ENCODE data around the gene ORAI1.
A peak's percentile ranks its signal among the peaks of the same experiment; 100 is the strongest.
"Not testable (repeated sequence)": the region's sequence is repeated elsewhere in the genome, so short reads cannot be mapped to it uniquely, and the experiment has no call there.

ORAI1 gene

GRCh38 chr12:121656122-121656521 is 29.8 kb downstream of the ORAI1 start:
- WGBS (ENCODE audit: insufficient coverage): 100% methylated on average over 2 of the region's 2 CpGs
- peaks cover 0 to 56% (median 44%) of the 10 kb centered on the region in 4 experiments for H3K4me1 ChIP-seq (ENCODE audit: control extremely low read depth in 1 of 4, control insufficient read depth in 4 of 4, insufficient read depth in 4 of 4, low read length in 3 of 4)
- POLR2A ChIA-PET: no interaction called here

GRCh38 chr12:121657305-121658008 is 31.1 kb downstream of the ORAI1 start:
- Histone ChIP-seq H3K36me3 (ENCODE audit: control insufficient read depth in 4 of 4, insufficient read depth in 4 of 4, low read length in 3 of 4) (peaks cover 0 to 7% (median 0%) of the 10 kb centered on the region in 4 experiments), H3K4me3 (ENCODE audit: control insufficient read depth in 1 of 7, extremely low read depth in 1 of 7, insufficient read depth in 4 of 7, low read depth in 2 of 7, low read length in 6 of 7) (no peak overlapping the region), H3K27me3 (replicated peaks in 2 of 5; ENCODE audit: control insufficient read depth in 4 of 5, insufficient read depth in 5 of 5, low read length in 4 of 5) (no peaks in the 10 kb centered on the region), H3K9me3 (ENCODE audit: control extremely low read depth in 1 of 5, control insufficient read depth in 4 of 5, insufficient read depth in 2 of 5, low read depth in 1 of 5, low read length in 4 of 5) (no peaks in the 10 kb centered on the region), H3K4me1 (ENCODE audit: control extremely low read depth in 1 of 4, control insufficient read depth in 4 of 4, insufficient read depth in 4 of 4, low read length in 3 of 4) (peaks cover 0 to 62% (median 53%) of the 10 kb centered on the region in 4 experiments), H3K27ac (ENCODE audit: insufficient read depth in 1 of 2, low read depth in 1 of 2, low read length in 2 of 2, poor library complexity in 1 of 2, severe bottlenecking in 2 of 2) (peak overlapping the region in 1 of 2 experiments; percentile 43)
- no peak for DNase-seq
- CTCF ChIA-PET: interaction anchor here (1.1 to 5.4 kb wide), 5 partner anchors 9 to 29 kb away, joined by 3 to 40 read pairs (median 13); partner anchors contain the start of gene MORN3
- WGBS (ENCODE audit: insufficient coverage): 92% methylated on average over 12 of the region's 18 CpGs
- POLR2A ChIA-PET: interaction anchor here (1.0 kb wide), 1 partner anchor 27 kb away, joined by 3 read pairs; no protein-coding TSS in a partner anchor

More at GRCh38 chr12:121656122-121656521, 29.8 kb downstream of the ORAI1 start:
- Histone ChIP-seq H3K4me3 (ENCODE audit: control insufficient read depth in 1 of 7, extremely low read depth in 1 of 7, insufficient read depth in 4 of 7, low read depth in 2 of 7, low read length in 6 of 7) (no peak overlapping the region), H3K9me3 (ENCODE audit: control extremely low read depth in 1 of 5, control insufficient read depth in 4 of 5, insufficient read depth in 2 of 5, low read depth in 1 of 5, low read length in 4 of 5) (no peaks in the 10 kb centered on the region), H3K27me3 (replicated peaks in 2 of 5; ENCODE audit: control insufficient read depth in 4 of 5, insufficient read depth in 5 of 5, low read length in 4 of 5) (no peaks in the 10 kb centered on the region), H3K27ac (ENCODE audit: insufficient read depth in 1 of 2, low read depth in 1 of 2, low read length in 2 of 2, poor library complexity in 1 of 2, severe bottlenecking in 2 of 2) (no peak overlapping the region), H3K36me3 (ENCODE audit: control insufficient read depth in 4 of 4, insufficient read depth in 4 of 4, low read length in 3 of 4) (peaks cover 0 to 16% (median 0%) of the 10 kb centered on the region in 4 experiments)
- no peak for DNase-seq
- CTCF ChIA-PET: interaction anchor here (1.5 to 2.6 kb wide), 2 partner anchors 8 to 10 kb away, joined by 3 to 13 read pairs; no protein-coding TSS in a partner anchor

- H3K4me3 ChIP-seq (ENCODE audit: control insufficient read depth in 1 of 7, extremely low read depth in 1 of 7, insufficient read depth in 4 of 7, low read depth in 2 of 7, low read length in 6 of 7); H3K36me3 ChIP-seq (ENCODE audit: control insufficient read depth in 4 of 4, insufficient read depth in 4 of 4, low read length in 3 of 4); DNase-seq; H3K9me3 ChIP-seq (ENCODE audit: control extremely low read depth in 1 of 5, control insufficient read depth in 4 of 5, insufficient read depth in 2 of 5, low read depth in 1 of 5, low read length in 4 of 5); H3K27me3 ChIP-seq (replicated peaks in 2 of 5; ENCODE audit: control insufficient read depth in 4 of 5, insufficient read depth in 5 of 5, low read length in 4 of 5): not testable (repeated sequence)
- POLR2A ChIA-PET: interaction anchor here (0.6 kb wide), 1 partner anchor 163 kb away, joined by 3 read pairs; no protein-coding TSS in a partner anchor
- CTCF ChIA-PET: interaction anchor here (0.8 to 5.4 kb wide), 8 partner anchors 12 to 162 kb away, joined by 3 to 40 read pairs (median 4); partner anchors contain the start of gene RHOF
- peak overlapping the region in 1 of 2 experiments; percentile 49 for H3K27ac ChIP-seq (ENCODE audit: insufficient read depth in 1 of 2, low read depth in 1 of 2, low read length in 2 of 2, poor library complexity in 1 of 2, severe bottlenecking in 2 of 2)
- H3K4me1 ChIP-seq (ENCODE audit: control extremely low read depth in 1 of 4, control insufficient read depth in 4 of 4, insufficient read depth in 4 of 4, low read length in 3 of 4): peaks cover 5 to 88% (median 75%) of the 10 kb centered on the region in 4 experiments
- WGBS (ENCODE audit: insufficient coverage): 77% methylated on average over 7 of the region's 11 CpGs
Observed at GRCh38 chr12:121661353-121662105, 35.2 kb downstream of the ORAI1 start.

DNA sequence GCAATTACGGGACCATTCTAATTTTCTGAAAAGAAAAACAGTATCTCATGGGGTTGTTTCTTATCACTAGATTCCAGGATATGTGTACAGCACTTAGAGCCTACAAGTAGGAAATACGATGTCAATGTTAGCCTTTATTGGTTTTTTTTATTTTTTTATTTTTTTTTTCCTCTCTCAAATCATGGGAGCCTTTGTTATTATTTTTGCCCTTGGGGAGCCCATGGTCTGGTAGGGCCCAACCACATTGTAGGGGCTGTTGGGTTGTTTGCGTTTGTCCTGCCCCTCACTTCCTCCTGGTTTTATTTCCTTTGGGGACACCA is 37.2 kb downstream of the ORAI1 start:
- CTCF ChIA-PET: interaction anchor here (1.9 to 10.5 kb wide), 2 partner anchors 14 to 39 kb away, joined by 7 to 174 read pairs; partner anchors contain the start of gene ORAI1

DNA sequence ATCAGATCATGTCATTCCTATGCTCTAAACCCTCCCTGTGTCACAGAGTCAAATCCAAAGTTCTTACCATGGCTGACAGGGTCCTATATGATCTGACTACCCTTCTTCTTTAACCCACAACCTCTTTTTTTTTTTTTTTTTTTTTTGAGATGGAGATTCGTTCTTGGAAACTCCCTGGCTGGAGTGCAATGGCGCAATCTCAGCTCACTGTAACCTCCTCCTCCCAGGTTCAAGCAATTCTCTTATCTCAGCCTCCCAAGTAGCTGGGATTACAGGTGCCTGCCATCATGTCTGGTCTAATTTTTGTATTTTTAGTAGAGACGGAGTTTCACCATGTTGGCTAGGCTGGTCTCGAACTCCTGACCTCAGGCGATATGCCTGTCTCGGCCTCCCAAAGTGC is 40.5 kb downstream of the ORAI1 start:
- POLR2A ChIA-PET; H3K4me3 ChIP-seq (ENCODE audit: control insufficient read depth in 1 of 7, extremely low read depth in 1 of 7, insufficient read depth in 4 of 7, low read depth in 2 of 7, low read length in 6 of 7); H3K36me3 ChIP-seq (ENCODE audit: control insufficient read depth in 4 of 4, insufficient read depth in 4 of 4, low read length in 3 of 4); H3K27me3 ChIP-seq (replicated peaks in 2 of 5; ENCODE audit: control insufficient read depth in 4 of 5, insufficient read depth in 5 of 5, low read length in 4 of 5); H3K9me3 ChIP-seq (ENCODE audit: control extremely low read depth in 1 of 5, control insufficient read depth in 4 of 5, insufficient read depth in 2 of 5, low read depth in 1 of 5, low read length in 4 of 5); H3K27ac ChIP-seq (ENCODE audit: insufficient read depth in 1 of 2, low read depth in 1 of 2, low read length in 2 of 2, poor library complexity in 1 of 2, severe bottlenecking in 2 of 2): not testable (repeated sequence)
- 100% methylated on average over 5 of the region's 6 CpGs for WGBS (ENCODE audit: insufficient coverage)
- DNase-seq: peak in 2 of 3 donors; percentile 26 to 39
- peaks cover 5 to 50% (median 39%) of the 10 kb centered on the region in 4 experiments for H3K4me1 ChIP-seq (ENCODE audit: control extremely low read depth in 1 of 4, control insufficient read depth in 4 of 4, insufficient read depth in 4 of 4, low read length in 3 of 4)
- CTCF ChIA-PET: interaction anchor here (0.6 to 10.5 kb wide), 10 partner anchors 13 to 176 kb away, joined by 3 to 174 read pairs (median 21); partner anchors contain the start of gene ORAI1

More for the DNA sequence above, 37.2 kb downstream of the ORAI1 start:
- WGBS (ENCODE audit: insufficient coverage): 0% methylated on average over 1 of the region's 3 CpGs
- POLR2A ChIA-PET: interaction anchor here (0.6 to 1.5 kb wide), 3 partner anchors 9 to 434 kb away, joined by 3 to 10 read pairs (median 5); partner anchors contain the start of gene ORAI1
- peaks cover 0 to 4% (median 4%) of the 10 kb centered on the region in 4 experiments for H3K36me3 ChIP-seq (ENCODE audit: control insufficient read depth in 4 of 4, insufficient read depth in 4 of 4, low read length in 3 of 4)
- peaks cover 5 to 79% (median 64%) of the 10 kb centered on the region in 4 experiments for H3K4me1 ChIP-seq (ENCODE audit: control extremely low read depth in 1 of 4, control insufficient read depth in 4 of 4, insufficient read depth in 4 of 4, low read length in 3 of 4)
- H3K9me3 ChIP-seq (ENCODE audit: control extremely low read depth in 1 of 5, control insufficient read depth in 4 of 5, insufficient read depth in 2 of 5, low read depth in 1 of 5, low read length in 4 of 5): no peaks in the 10 kb centered on the region
- H3K27ac ChIP-seq (ENCODE audit: insufficient read depth in 1 of 2, low read depth in 1 of 2, low read length in 2 of 2, poor library complexity in 1 of 2, severe bottlenecking in 2 of 2): peak overlapping the region in 1 of 2 experiments; percentile 43
- no peaks in the 10 kb centered on the region for H3K27me3 ChIP-seq (replicated peaks in 2 of 5; ENCODE audit: control insufficient read depth in 4 of 5, insufficient read depth in 5 of 5, low read length in 4 of 5)
- H3K4me3 ChIP-seq (ENCODE audit: control insufficient read depth in 1 of 7, extremely low read depth in 1 of 7, insufficient read depth in 4 of 7, low read depth in 2 of 7, low read length in 6 of 7): peak overlapping the region in 4 of 7 experiments; percentile 76 to 97 (median 87)
- DNase-seq: no peak

DNA sequence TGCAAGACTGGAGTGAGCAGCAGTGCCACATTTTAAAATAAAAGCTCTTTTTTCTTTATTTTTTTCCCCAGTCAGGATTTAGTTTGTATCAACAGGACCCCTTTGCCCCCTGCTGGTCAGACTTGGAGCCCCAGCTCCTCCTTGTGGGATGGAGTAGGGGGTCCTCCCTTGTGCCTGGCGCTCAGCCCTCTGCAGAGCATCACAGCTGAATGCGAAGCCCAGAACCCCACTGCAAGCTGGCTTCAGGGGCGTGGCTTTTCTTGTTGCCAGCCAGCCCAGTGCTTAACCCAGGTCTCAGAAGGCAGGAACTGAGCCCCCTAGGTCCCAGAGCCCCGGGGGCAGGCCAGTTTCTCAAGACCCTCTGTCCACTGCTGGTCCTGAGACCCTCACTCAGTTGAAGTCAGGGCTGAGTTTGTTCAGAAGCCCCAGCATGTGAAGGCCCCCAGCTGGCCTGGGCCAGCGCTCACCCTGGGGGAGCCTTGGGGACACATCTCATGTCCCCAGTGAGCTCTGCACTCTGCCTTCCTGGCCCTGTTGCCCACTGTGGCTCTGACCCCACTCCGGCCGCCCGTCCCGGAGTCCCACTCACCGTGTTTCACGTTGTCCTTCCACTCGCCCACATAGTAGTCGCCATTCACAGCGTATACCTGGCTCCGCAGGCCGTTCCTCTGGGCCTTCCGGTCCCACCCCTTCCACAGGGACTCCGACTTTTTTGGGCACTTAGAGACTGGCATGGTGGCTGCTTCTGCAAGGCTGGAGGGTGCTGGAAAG is 42.6 kb downstream of the ORAI1 start:
- peak; percentile 77 to 86 (median 81) for DNase-seq
- H3K4me1 ChIP-seq (ENCODE audit: control extremely low read depth in 1 of 4, control insufficient read depth in 4 of 4, insufficient read depth in 4 of 4, low read length in 3 of 4): peaks cover 3 to 48% (median 34%) of the 10 kb centered on the region in 4 experiments

More for the DNA sequence above, 42.6 kb downstream of the ORAI1 start:
- Histone ChIP-seq H3K27me3 (replicated peaks in 2 of 5; ENCODE audit: control insufficient read depth in 4 of 5, insufficient read depth in 5 of 5, low read length in 4 of 5) (no peaks in the 10 kb centered on the region), H3K36me3 (ENCODE audit: control insufficient read depth in 4 of 4, insufficient read depth in 4 of 4, low read length in 3 of 4) (peaks cover 0 to 4% (median 4%) of the 10 kb centered on the region in 4 experiments), H3K4me3 (ENCODE audit: control insufficient read depth in 1 of 7, extremely low read depth in 1 of 7, insufficient read depth in 4 of 7, low read depth in 2 of 7, low read length in 6 of 7) (no peak overlapping the region), H3K9me3 (ENCODE audit: control extremely low read depth in 1 of 5, control insufficient read depth in 4 of 5, insufficient read depth in 2 of 5, low read depth in 1 of 5, low read length in 4 of 5) (no peaks in the 10 kb centered on the region), H3K27ac (ENCODE audit: insufficient read depth in 1 of 2, low read depth in 1 of 2, low read length in 2 of 2, poor library complexity in 1 of 2, severe bottlenecking in 2 of 2) (no peak overlapping the region)
- ChIA-PET CTCF (interaction anchor here (0.6 to 10.5 kb wide), 26 partner anchors 10 to 196 kb away, joined by 3 to 174 read pairs (median 6); partner anchors contain the start of genes KDM2B and ORAI1), POLR2A (interaction anchor here (0.6 to 2.2 kb wide), 7 partner anchors 20 to 140 kb away, joined by 3 to 15 read pairs (median 8); partner anchors contain the start of gene ORAI1)
- 93% methylated on average over 16 of the region's 18 CpGs for WGBS (ENCODE audit: insufficient coverage)
